H1 (cell line): ENCODE measurements around the gene HOXB8. TPM values are rescaled to one million over a fixed set of nuclear protein-coding genes. Genes with fewer than 3 reads are reported as not detected.
A peak's percentile ranks its signal among the peaks of the same experiment; 100 is the strongest.

Experiments used
- CTCF ChIA-PET: fragments of 300-600 bp; sonication (Branson Sonifier 250); formaldehyde crosslinking; loops from one replicate; lab custom pipeline; 2021; ENCODE audit not compliant: partially characterized antibody; lab: Charles Lee
- POLR2A ChIA-PET: fragments of 300-600 bp; sonication (Branson Sonifier 250); formaldehyde crosslinking; loops from one replicate; lab custom pipeline; 2021; ENCODE audit warnings: inconsistent platforms; ENCODE audit not compliant: partially characterized antibody; lab: Charles Lee
- DNase-seq, 2 experiments: peaks; one replicate each; pipeline versions ENCODE4 v3.0.0 to v3.0.0-alpha.2; 2010 to 2022; ENCODE audit warnings: low spot score in 2 of 2, low read depth in 1 of 2, mixed read lengths in 1 of 2
- FAIRE-seq: peaks from 2 replicates; lab custom pipeline; 2011; peaks lifted over from hg19 to GRCh38; lab: Jason Lieb, UNC
- H2AFZ ChIP-seq: 2 replicates; pipeline ENCODE4 v1.8.1; 2012; ENCODE audit warnings: low read length, inconsistent platforms
- H2AK5ac ChIP-seq: 2 replicates; pipeline ENCODE4 v1.6.1; 2013; ENCODE audit warnings: low read depth, low read length
- H2BK120ac ChIP-seq: replicated peaks from 2 replicates; pipeline ENCODE3; 2013; ENCODE audit warnings: low read depth, low read length, inconsistent platforms
- H2BK12ac ChIP-seq: 2 replicates; pipeline ENCODE4 v1.6.1; 2013; ENCODE audit warnings: low read depth, low read length
- H2BK15ac ChIP-seq: 2 replicates; pipeline ENCODE4 v1.6.1; 2013; ENCODE audit warnings: low read length
- H2BK20ac ChIP-seq: 2 replicates; pipeline ENCODE4 v1.6.1; 2013; ENCODE audit warnings: low read length
- H2BK5ac ChIP-seq: 2 replicates; pipeline ENCODE4 v1.6.1; 2013; ENCODE audit warnings: low read depth, low read length
- H3K14ac ChIP-seq: 2 replicates; pipeline ENCODE4 v1.6.1; 2013; ENCODE audit warnings: inconsistent platforms; ENCODE audit not compliant: insufficient read length
- H3K18ac ChIP-seq: 2 replicates; pipeline ENCODE4 v1.6.1; 2013; ENCODE audit warnings: low read length; ENCODE audit errors: extremely low read depth
- H3K23ac ChIP-seq: 2 replicates; pipeline ENCODE4 v1.6.1; 2013; ENCODE audit warnings: inconsistent platforms; ENCODE audit not compliant: insufficient read length
- H3K23me2 ChIP-seq: 2 replicates; pipeline ENCODE4 v1.6.1; 2013; ENCODE audit warnings: low read depth, low read length
- H3K27ac ChIP-seq: 2 replicates; pipeline ENCODE4 v1.6.1; 2011; ENCODE audit warnings: low read depth, low read length, inconsistent platforms
- H3K27me3 ChIP-seq, 4 experiments: replicated peaks in 1 of 4; 1 replicate in 1 of 4; 2 replicates in 3 of 4; pipeline versions ENCODE4 v1.6.1 to v1.8.1; 2011 to 2013; ENCODE audit warnings: low read length in 3 of 4, mild to moderate bottlenecking in 3 of 4, inconsistent platforms in 2 of 4, mixed read lengths in 2 of 4, moderate library complexity in 1 of 4; ENCODE audit not compliant: control insufficient read depth in 3 of 4, insufficient read depth in 3 of 4; ENCODE audit errors: extremely low read depth in 1 of 4
- H3K36me3 ChIP-seq, 4 experiments: 2 replicates each; pipeline versions ENCODE4 v1.6.1 to v1.8.1; 2011 to 2013; ENCODE audit warnings: mild to moderate bottlenecking in 4 of 4, low read length in 3 of 4, moderate library complexity in 2 of 4, control low read depth in 1 of 4, inconsistent platforms in 1 of 4; ENCODE audit not compliant: insufficient read depth in 4 of 4, control insufficient read depth in 2 of 4
- H3K4ac ChIP-seq: replicated peaks from 2 replicates; pipeline ENCODE3; 2013; ENCODE audit warnings: low read length, low read depth, mixed read lengths, inconsistent platforms; ENCODE audit not compliant: insufficient read length
- H3K4me1 ChIP-seq, 4 experiments: replicated peaks in 1 of 4; 1 replicate in 1 of 4; 2 replicates in 3 of 4; pipeline versions ENCODE4 v1.6.1 to v1.8.1; 2011 to 2013; ENCODE audit warnings: low read length in 3 of 4, inconsistent platforms in 2 of 4, mixed read lengths in 1 of 4; ENCODE audit not compliant: insufficient read depth in 4 of 4, control insufficient read depth in 3 of 4
- H3K4me2 ChIP-seq, 2 experiments: 2 replicates each; pipeline versions ENCODE4 v1.6.1 to v1.8.1; 2011 to 2013; ENCODE audit warnings: low read depth in 2 of 2, low read length in 2 of 2, control low read depth in 1 of 2, inconsistent platforms in 1 of 2, mild to moderate bottlenecking in 1 of 2; ENCODE audit not compliant: insufficient read depth in 1 of 2
- H3K4me3 ChIP-seq, 4 experiments: fragments of 200-600, 300-600 bp in 1 of 4; sonication (generic), shearing (Covaris generic), sonication (Bioruptor Twin) in 1 of 4; 2 replicates each; pipeline versions ENCODE4 v1.5.1 to v1.8.1; 2011 to 2016; ENCODE audit warnings: low read length in 4 of 4, low read depth in 3 of 4, control low read depth in 2 of 4, inconsistent platforms in 2 of 4, mild to moderate bottlenecking in 2 of 4, mixed read lengths in 1 of 4, moderate library complexity in 1 of 4; ENCODE audit not compliant: insufficient read depth in 2 of 4; ENCODE audit errors: extremely low read depth in 1 of 4
- H3K56ac ChIP-seq: replicated peaks from 2 replicates; pipeline ENCODE3; 2013; ENCODE audit warnings: low read depth, mild to moderate bottlenecking, mixed read lengths, low read length, inconsistent platforms; ENCODE audit not compliant: insufficient read length
- H3K79me1 ChIP-seq: 2 replicates; pipeline ENCODE4 v1.6.1; 2013; ENCODE audit warnings: low read depth, low read length, control low read depth
- H3K79me2 ChIP-seq, 2 experiments: 2 replicates each; pipeline versions ENCODE4 v1.6.1 to v1.8.1; 2012 to 2013; ENCODE audit warnings: low read length in 2 of 2, mild to moderate bottlenecking in 2 of 2, inconsistent platforms in 1 of 2; ENCODE audit not compliant: insufficient read depth in 2 of 2, control insufficient read depth in 1 of 2
- H3K9ac ChIP-seq, 4 experiments: replicated peaks in 1 of 4; 1 replicate in 1 of 4; 2 replicates in 3 of 4; pipeline versions ENCODE4 v1.6.1 to v1.8.1; 2011 to 2013; ENCODE audit warnings: low read depth in 3 of 4, low read length in 3 of 4, control low read depth in 2 of 4, mild to moderate bottlenecking in 2 of 4, moderate library complexity in 2 of 4, inconsistent platforms in 1 of 4; ENCODE audit errors: extremely low read depth in 1 of 4
- H3K9me3 ChIP-seq, 2 experiments: 2 replicates each; pipeline versions ENCODE4 v1.6.1 to v1.8.1; 2012 to 2013; ENCODE audit warnings: mild to moderate bottlenecking in 2 of 2, moderate library complexity in 2 of 2, control low read depth in 1 of 2, inconsistent platforms in 1 of 2, low read depth in 1 of 2, low read length in 1 of 2, mixed read lengths in 1 of 2; ENCODE audit not compliant: insufficient read depth in 2 of 2
- H4K20me1 ChIP-seq, 2 experiments: replicated peaks in 1 of 2; 2 replicates each; pipeline versions ENCODE3 to v1.8.1; 2011 to 2013; ENCODE audit warnings: inconsistent platforms in 2 of 2, low read length in 2 of 2, mild to moderate bottlenecking in 1 of 2; ENCODE audit not compliant: insufficient read depth in 2 of 2, control insufficient read depth in 1 of 2
- H4K5ac ChIP-seq: 2 replicates; pipeline ENCODE4 v1.6.1; 2013; ENCODE audit warnings: low read length, low read depth, mixed read lengths, inconsistent platforms; ENCODE audit not compliant: insufficient read length
- H4K8ac ChIP-seq: 2 replicates; pipeline ENCODE4 v1.8.0; 2013; ENCODE audit warnings: mild to moderate bottlenecking, moderate library complexity, low read length, inconsistent platforms; ENCODE audit not compliant: insufficient read depth; ENCODE audit errors: extremely low read depth
- H4K91ac ChIP-seq: replicated peaks from 2 replicates; pipeline ENCODE3; 2013; ENCODE audit warnings: low read length, mixed read lengths, inconsistent platforms; ENCODE audit not compliant: insufficient read length
- EGR1 ChIP-seq: IDR thresholded peaks from 2 replicates; pipeline ENCODE4 v1.6.1; 2011; ENCODE audit warnings: low read depth, low read length, borderline replicate concordance
- GABPA ChIP-seq: IDR thresholded peaks from 2 replicates; pipeline ENCODE4 v1.6.1; 2011; ENCODE audit warnings: mild to moderate bottlenecking, low read length, moderate library complexity, borderline replicate concordance; ENCODE audit not compliant: insufficient read depth
- JUND ChIP-seq: IDR thresholded peaks from 2 replicates; pipeline ENCODE4 v1.6.1; 2011; ENCODE audit warnings: mild to moderate bottlenecking, improper control_type of control experiment, low read length
- POU5F1 ChIP-seq: IDR thresholded peaks from 2 replicates; pipeline ENCODE4 v1.6.1; 2011; ENCODE audit warnings: low read depth, mild to moderate bottlenecking, low read length, moderate library complexity
- RNF2 ChIP-seq: fragments of 200-900, 300-1000 bp; sonication (generic); IDR thresholded peaks from 2 replicates; pipeline ENCODE4 v1.7.1; 2016; ENCODE audit warnings: borderline replicate concordance, low read depth, mild to moderate bottlenecking, antibody characterized with exemption, low read length; ENCODE audit not compliant: poor library complexity, severe bottlenecking; ENCODE audit errors: missing control alignments
- SAP30 ChIP-seq: fragments of 300-600 bp; sonication (generic); IDR thresholded peaks from 2 replicates; pipeline ENCODE4 v1.7.1; 2012; ENCODE audit warnings: low read length, moderate library complexity, mild to moderate bottlenecking, inconsistent platforms; ENCODE audit not compliant: insufficient read depth, insufficient replicate concordance
- SUZ12 ChIP-seq: fragments of 200-600 bp; sonication (generic); IDR thresholded peaks from 2 replicates; pipeline ENCODE4 v1.6.1; 2012; ENCODE audit warnings: mild to moderate bottlenecking, inconsistent platforms, low read length, moderate library complexity, mixed read lengths
- WGBS, 2 experiments: shearing (Covaris generic) in 1 of 2; methylation state at CpG; one replicate each; pipeline versions ENCODE4 v1.1.6 to v1.1.7; 2013 to 2015; ENCODE audit warnings: low lambda C conversion rate in 2 of 2, mixed read lengths in 2 of 2, inconsistent platforms in 1 of 2, low coverage in 1 of 2, missing lambda C conversion rate in 1 of 2; ENCODE audit not compliant: insufficient replicate concordance in 2 of 2, insufficient coverage in 1 of 2, insufficient read length in 1 of 2; ENCODE audit errors: extremely low coverage in 1 of 2, missing lambda C conversion rate in 1 of 2; 5-methylcytosine and 5-hydroxymethylcytosine counted together
- polyA plus RNA-seq, 7 experiments: library from polyadenylated mRNA; depleted of rRNA in 3 of 7; stranded (reverse) in 5 of 7; unstranded in 2 of 7; fragments of >200 nt in 5 of 7; fragments of 200-250 nt in 2 of 7; gene quantifications; 1 replicate in 5 of 7; 2 replicates in 1 of 7; 4 replicates in 1 of 7; pipeline versions ENCODE4 v1.2.1 to v1.2.3, GENCODE V29; 2011 to 2013; ENCODE audit warnings: missing spikeins in 2 of 7, mixed read lengths in 2 of 7
- total RNA-seq: library from RNA; stranded (reverse); fragmentation: NEBNext Ultra II Directional; extraction: Animal tissue kit (Norgen Biotek cat#: 25700); gene quantifications from 2 replicates; pipeline ENCODE4 v1.2.1, GENCODE V29; 2021

HOXB8 gene
- total and polyA plus RNA-seq, 2 of the 8 experiments (the other 6 are each of a cell fraction or from before 2014, with no cell fraction given) = not detected

DNA sequence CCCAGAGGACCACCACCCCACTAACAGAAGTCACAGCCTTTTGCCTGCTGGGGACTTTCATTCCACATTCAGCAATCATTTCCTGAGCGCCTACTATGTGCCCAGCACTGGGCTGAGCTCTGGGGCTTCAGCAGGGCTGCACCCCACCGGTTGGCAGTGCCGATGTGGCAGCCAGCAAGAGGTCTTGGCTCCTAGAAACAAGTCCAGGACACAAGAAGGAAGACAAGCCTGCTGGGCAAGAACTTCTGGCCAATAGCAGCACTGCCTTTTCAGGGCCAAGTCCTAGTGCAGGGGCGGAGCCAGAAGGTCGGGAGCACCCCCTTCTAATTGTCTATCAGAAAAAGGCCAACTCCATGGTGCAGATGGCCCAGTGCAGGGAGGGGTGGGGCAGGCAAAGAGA, 24.0 kb upstream of the HOXB8 start:
- Histone ChIP-seq H3K23ac (no peak overlapping the region), H2BK12ac (no peak overlapping the region), H4K8ac (no peak overlapping the region), H3K4ac (no peak overlapping the region), H4K5ac (no peak overlapping the region), H3K56ac (no peak overlapping the region), H3K14ac (no peak overlapping the region), H4K20me1 (peaks cover 14 to 29% of the 10 kb centered on the region in 2 experiments), H3K4me3 (no peak overlapping the region), H3K9ac (no peak overlapping the region), H2BK20ac (no peak overlapping the region), H3K27ac (no peak overlapping the region), H2BK15ac (no peak overlapping the region), H3K18ac (no peak overlapping the region), H3K79me1 (no peaks in the 10 kb centered on the region), H3K23me2 (no peaks in the 10 kb centered on the region), H3K4me1 (peaks cover 0 to 3% (median 2%) of the 10 kb centered on the region in 4 experiments; a peak in 4 of 7 replicates), H3K36me3 (peaks cover 0 to 7% (median 0%) of the 10 kb centered on the region in 4 experiments; a peak in 1 of 8 replicates), H3K9me3 (no peaks in the 10 kb centered on the region), H2BK120ac (no peak overlapping the region), H3K27me3 (peaks cover 98 to 100% (median 100%) of the 10 kb centered on the region in 4 experiments), H3K4me2 (no peak overlapping the region), H2AFZ (no peak overlapping the region), H4K91ac (no peak overlapping the region), H3K79me2 (no peaks in the 10 kb centered on the region), H2AK5ac (no peak overlapping the region), H2BK5ac (no peak overlapping the region)
- POLR2A ChIA-PET = no interaction called here
- WGBS, 2 experiments = 31% methylated on average over 4 of the region's 5 CpGs; no CpG with 5 or more reads in 1 of the 2 experiments
- FAIRE-seq (no peak), DNase-seq (no peak)
- CTCF ChIA-PET = interaction anchor here (0.6 to 3.4 kb wide), 6 partner anchors 8 to 245 kb away, joined by 3 to 15 read pairs (median 4); partner anchors contain the start of gene HOXB9
- TF ChIP-seq EGR1 (no peak), SAP30 (no peak), JUND (no peak), RNF2 (peak; percentile 81), POU5F1 (no peak), GABPA (no peak), SUZ12 (peak; percentile 71)
